NCI-H345 treated with DMSO at 0.1 percent for 48 hours (cell line): ENCODE data around the gene TMEM158.

Source experiments
- DNase-seq: peaks from one replicate; lab custom pipeline; 2025; ENCODE audit not compliant: unreplicated experiment; lab: John Stamatoyannopoulos, UW

TMEM158 gene

GRCh38 chr3:45234250-45234649 lies 8.2 kb upstream of the TMEM158 start:
- DNase-seq = no peak

GRCh38 chr3:45232521-45232920 lies 6.4 kb upstream of the TMEM158 start:
- DNase-seq = no peak

- peak; percentile 9 for DNase-seq
Observed at GRCh38 chr3:45227946-45228345, 1.9 kb upstream of the TMEM158 start.

- no peak for DNase-seq
Observed at GRCh38 chr3:45227071-45227820, 1.2 kb upstream of the TMEM158 start.

GRCh38 chr3:45225465-45226205 lies 452 bp downstream of the TMEM158 start:
- no peak for DNase-seq

GRCh38 chr3:45224824-45225464 lies 1.1 kb downstream of the TMEM158 start:
- DNase-seq = no peak

- no peak for DNase-seq
Observed at GRCh38 chr3:45223889-45224727, 2.0 kb downstream of the TMEM158 start.

GRCh38 chr3:45219694-45220093 lies 6.4 kb downstream of the TMEM158 start:
- no peak for DNase-seq

- no peak for DNase-seq
Observed at GRCh38 chr3:45218578-45219390, 7.3 kb downstream of the TMEM158 start.

- no peak for DNase-seq
Observed at GRCh38 chr3:45216021-45216609, 10.0 kb downstream of the TMEM158 start.

- no peak for DNase-seq
Observed at GRCh38 chr3:45215466-45215865, 10.6 kb downstream of the TMEM158 start.

- no peak for DNase-seq
Observed at GRCh38 chr3:45214061-45214680, 11.9 kb downstream of the TMEM158 start.

GRCh38 chr3:45212095-45212468 lies 14.0 kb downstream of the TMEM158 start:
- no peak for DNase-seq

GRCh38 chr3:45211466-45212094 lies 14.5 kb downstream of the TMEM158 start:
- no peak for DNase-seq

- DNase-seq = peak; percentile 12
Observed at GRCh38 chr3:45210308-45211041, 15.6 kb downstream of the TMEM158 start.

GRCh38 chr3:45209526-45209925 lies 16.6 kb downstream of the TMEM158 start:
- no peak for DNase-seq

GRCh38 chr3:45208586-45208985 lies 17.5 kb downstream of the TMEM158 start:
- no peak for DNase-seq

GRCh38 chr3:45207446-45207845 lies 18.6 kb downstream of the TMEM158 start:
- DNase-seq = no peak
